IPS DF 6.9 (cell line): ENCODE data around the gene ACTR1A.

ENCODE experiments used
- DNase-seq: peaks from one replicate; pipeline ENCODE4 v3.0.0-alpha.2; 2013; ENCODE audit warnings: low read depth, low spot score
- H3K27ac ChIP-seq: one replicate; pipeline ENCODE4 v1.5.1; 2013; ENCODE audit warnings: low read length, control low read depth
- H3K27me3 ChIP-seq: 2 replicates; pipeline ENCODE4 v1.6.1; 2013; ENCODE audit warnings: mild to moderate bottlenecking, low read length; ENCODE audit not compliant: control insufficient read depth, insufficient read depth
- H3K36me3 ChIP-seq: 2 replicates; pipeline ENCODE4 v1.6.1; 2013; ENCODE audit warnings: low read length; ENCODE audit not compliant: control insufficient read depth, insufficient read depth
- H3K4me1 ChIP-seq: 2 replicates; pipeline ENCODE4 v1.6.1; 2013; ENCODE audit warnings: low read length; ENCODE audit not compliant: control insufficient read depth, insufficient read depth
- H3K4me3 ChIP-seq: 2 replicates; pipeline ENCODE4 v1.5.1; 2013; ENCODE audit warnings: mild to moderate bottlenecking, low read length
- H3K9me3 ChIP-seq: 2 replicates; pipeline ENCODE4 v1.6.1; 2013; ENCODE audit warnings: low read length, inconsistent platforms; ENCODE audit not compliant: control insufficient read depth, insufficient read depth
- WGBS: extraction: QIAGEN DNeasy Blood & Tissue Kit; methylation state at CpG from one replicate; pipeline ENCODE4 v1.1.7; 2013; ENCODE audit warnings: mixed read lengths, missing lambda C conversion rate; ENCODE audit not compliant: insufficient read length, insufficient coverage; 5-methylcytosine and 5-hydroxymethylcytosine counted together

Gene ACTR1A

DNA sequence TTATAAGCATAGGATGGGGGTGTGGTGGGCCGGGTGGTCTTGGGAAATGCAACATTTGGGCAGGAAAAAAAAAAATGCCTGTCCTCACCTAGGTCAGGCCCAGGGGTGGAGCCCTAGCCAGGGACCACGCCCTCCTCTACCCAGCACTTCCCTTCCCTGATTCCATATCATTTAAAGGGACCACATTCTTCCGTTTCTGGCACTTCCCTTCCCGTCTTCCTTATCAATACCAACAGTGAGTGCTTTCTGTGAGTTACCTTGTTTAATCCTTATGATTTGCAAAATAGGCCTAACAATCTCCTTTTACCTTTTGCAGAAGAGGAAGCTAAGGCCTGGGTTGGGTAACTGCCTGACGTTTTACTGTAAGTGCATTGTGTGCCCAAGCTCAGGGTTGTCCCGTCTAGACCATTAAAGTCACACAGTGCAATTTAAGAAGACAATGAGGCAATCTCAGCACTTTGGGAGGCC lies 34.5 kb downstream of the ACTR1A start:
- no peak for DNase-seq
- Histone ChIP-seq H3K27me3 (no peaks in the 10 kb centered on the region), H3K4me3 (no peak overlapping the region), H3K27ac (no peak overlapping the region), H3K4me1 (no peaks in the 10 kb centered on the region; the same call in 1 of the 2 replicates), H3K36me3 (no peaks in the 10 kb centered on the region), H3K9me3 (no peaks in the 10 kb centered on the region)
- WGBS = no CpG with 5 or more reads among the region's 6 CpGs

DNA sequence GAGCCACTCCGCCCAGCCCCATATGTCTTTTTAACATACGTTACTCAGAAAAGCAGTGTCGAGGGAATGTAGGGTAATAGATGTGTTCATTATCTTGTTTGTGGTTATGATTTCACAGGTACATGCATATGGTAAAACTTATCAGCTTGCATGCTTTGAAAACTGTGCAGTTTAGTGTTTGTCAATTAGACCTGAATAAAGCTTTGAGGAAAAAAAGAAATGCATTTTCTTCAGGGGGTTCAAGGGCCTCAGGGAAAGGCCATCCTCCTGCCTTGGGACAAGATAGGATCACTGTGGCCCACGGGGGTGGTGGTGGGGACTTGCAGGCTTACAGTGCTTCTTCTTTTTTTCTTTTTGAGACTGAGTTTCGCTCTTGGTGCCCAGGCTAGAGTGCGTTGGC lies 35.2 kb downstream of the ACTR1A start:
- WGBS = no CpG with 5 or more reads among the region's 6 CpGs
- H3K27me3 ChIP-seq = no peaks in the 10 kb centered on the region
- no peak for DNase-seq
- no peak overlapping the region for H3K27ac ChIP-seq
- peaks cover 5% of the 10 kb centered on the region; the same call in 1 of the 2 replicates for H3K4me1 ChIP-seq
- H3K36me3 ChIP-seq = no peaks in the 10 kb centered on the region
- H3K4me3 ChIP-seq = no peak overlapping the region
- no peaks in the 10 kb centered on the region for H3K9me3 ChIP-seq

DNA sequence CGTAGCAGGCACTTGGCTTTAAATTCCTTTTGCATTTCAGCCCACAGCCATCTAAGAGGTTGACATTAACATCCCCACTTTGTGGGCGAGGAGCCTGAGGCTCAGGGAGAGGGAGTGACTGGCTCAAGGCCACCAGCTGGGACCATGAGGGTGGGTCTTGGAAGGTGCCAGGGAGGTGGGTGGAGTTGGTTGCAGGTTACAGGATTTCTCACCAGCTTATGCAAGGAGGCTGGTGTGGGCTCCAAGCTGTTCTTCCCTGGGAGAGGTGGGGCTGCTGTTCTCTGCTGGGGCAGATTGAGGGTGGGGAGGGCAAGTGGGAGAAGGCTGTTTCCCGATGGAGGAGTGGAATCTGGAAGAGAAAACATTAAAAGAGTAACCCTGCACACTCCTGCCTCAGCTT lies 37.0 kb downstream of the ACTR1A start:
- H3K4me3 ChIP-seq = no peak overlapping the region
- no peak for DNase-seq
- H3K36me3 ChIP-seq = no peaks in the 10 kb centered on the region
- no peaks in the 10 kb centered on the region for H3K27me3 ChIP-seq
- H3K9me3 ChIP-seq = no peaks in the 10 kb centered on the region
- peaks cover 6% of the 10 kb centered on the region; the same call in 1 of the 2 replicates for H3K4me1 ChIP-seq
- no CpG with 5 or more reads among the region's 3 CpGs for WGBS
- no peak overlapping the region for H3K27ac ChIP-seq

DNA sequence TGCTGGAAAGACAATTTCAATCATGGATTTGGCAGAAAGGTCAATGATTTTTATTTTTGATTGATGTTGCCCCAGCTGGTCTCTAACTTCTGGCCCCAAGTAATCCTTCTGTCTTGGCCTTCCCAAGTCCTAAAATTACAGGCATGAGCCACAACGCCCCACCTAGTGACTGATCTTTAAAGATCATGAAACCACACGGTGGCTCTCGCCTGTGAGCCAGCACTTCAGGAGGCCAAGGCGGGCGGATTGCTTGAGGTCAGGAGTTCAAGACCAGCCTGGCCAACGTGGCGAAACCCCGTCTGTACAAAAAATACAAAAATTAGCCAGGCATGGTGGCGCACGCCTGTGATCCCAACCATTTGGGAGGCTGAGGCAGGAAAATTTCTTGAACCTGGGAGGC lies 38.5 kb downstream of the ACTR1A start:
- no peaks in the 10 kb centered on the region for H3K27me3 ChIP-seq
- peaks cover 6% of the 10 kb centered on the region; the same call in 1 of the 2 replicates for H3K4me1 ChIP-seq
- DNase-seq = no peak
- no peak overlapping the region for H3K27ac ChIP-seq
- H3K9me3 ChIP-seq = no peaks in the 10 kb centered on the region
- H3K36me3 ChIP-seq = no peaks in the 10 kb centered on the region
- WGBS = no CpG with 5 or more reads among the region's 10 CpGs
- H3K4me3 ChIP-seq = no peak overlapping the region

DNA sequence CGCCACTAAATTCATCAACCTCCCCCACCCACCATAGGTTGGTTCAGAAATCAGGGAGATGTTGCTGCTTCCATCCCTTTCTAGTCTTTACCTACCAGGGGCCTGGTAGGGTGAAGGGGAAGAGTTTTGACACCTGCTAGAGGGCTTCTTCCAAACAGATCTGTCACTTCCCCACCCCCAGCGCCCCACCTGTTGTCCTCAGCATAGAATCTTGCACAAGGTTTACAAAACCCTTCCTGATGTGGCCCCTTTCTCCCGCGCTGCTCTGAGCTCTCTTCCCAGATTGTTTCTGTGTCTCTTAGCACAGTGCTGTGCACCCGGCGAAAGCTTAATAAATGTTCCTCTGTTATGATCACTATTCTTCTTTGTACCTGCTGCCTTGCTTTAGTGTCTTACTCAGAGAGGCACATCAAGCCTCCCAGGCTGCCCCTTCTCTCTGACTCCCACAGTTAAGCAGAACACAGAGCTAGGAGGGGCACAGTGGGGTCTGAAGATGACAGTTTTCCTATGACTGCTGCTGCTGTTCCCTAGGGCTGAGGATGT lies 39.9 kb downstream of the ACTR1A start:
- Histone ChIP-seq H3K4me1 (peaks cover 6% of the 10 kb centered on the region; the same call in 1 of the 2 replicates), H3K27me3 (no peaks in the 10 kb centered on the region), H3K36me3 (no peaks in the 10 kb centered on the region), H3K4me3 (no peak overlapping the region; the same call in 1 of the 2 replicates), H3K9me3 (no peaks in the 10 kb centered on the region), H3K27ac (no peak overlapping the region)
- no CpG with 5 or more reads among the region's 6 CpGs for WGBS
- no peak for DNase-seq

DNA sequence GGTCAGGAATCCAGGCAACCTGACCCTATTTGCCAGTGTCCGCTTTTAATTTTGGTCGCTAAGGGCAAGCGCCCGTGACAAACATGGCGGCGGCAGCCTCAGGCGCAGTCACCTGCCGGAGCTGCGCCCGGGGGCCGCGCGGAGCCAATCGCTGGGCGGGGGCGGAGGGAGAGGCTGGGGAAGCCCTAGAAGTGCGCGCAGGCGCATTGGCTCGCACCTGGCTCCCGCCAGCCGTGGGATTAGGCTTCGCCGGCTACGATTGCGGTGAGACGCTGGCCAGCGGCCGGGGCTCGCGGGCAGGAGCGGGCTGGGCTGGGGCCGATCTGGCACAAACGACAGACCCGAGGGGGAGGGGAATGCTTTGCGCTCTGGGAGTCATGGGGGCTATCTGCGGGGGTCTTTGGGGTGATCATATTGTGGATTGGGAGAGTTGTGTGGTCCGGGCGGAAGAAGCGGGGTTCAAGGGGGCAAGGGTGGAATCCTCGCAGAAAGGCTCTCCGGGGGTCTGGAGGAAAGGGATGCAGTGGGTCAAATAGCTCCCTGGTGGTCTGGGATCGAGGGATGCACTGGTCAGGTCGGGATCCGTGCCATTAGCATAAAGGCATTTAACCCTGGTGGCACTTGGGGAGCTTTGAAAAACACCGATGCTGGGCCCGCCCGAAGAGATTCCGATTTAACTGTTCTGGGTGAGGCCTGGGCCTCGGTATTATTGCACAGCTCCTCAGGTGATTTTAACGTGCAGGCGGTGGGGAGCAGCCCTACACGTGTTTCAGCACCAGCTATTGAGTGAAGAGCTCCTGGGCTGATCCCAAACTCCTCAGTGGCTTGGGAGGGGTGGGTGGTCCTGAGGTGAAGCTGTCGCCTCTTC lies 41.1 kb downstream of the ACTR1A start:
- no peaks in the 10 kb centered on the region for H3K36me3 ChIP-seq

DNA sequence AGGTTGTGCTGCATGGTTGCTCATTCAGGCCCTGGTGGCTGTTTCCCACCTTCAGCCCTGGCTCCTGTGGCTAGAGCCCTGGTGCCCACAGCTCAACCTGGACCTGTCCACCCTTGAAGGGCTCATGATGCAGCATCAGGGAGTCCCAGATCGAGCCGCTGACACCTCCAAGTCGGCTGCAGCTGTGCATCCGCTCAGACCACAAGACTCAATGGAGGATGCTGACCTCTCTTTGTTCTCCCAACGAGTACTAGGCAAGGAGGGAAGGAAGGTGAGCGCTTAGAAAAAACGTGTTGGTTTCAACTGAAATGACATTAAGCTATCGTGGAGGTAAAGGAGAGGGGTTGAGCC lies 41.7 kb downstream of the ACTR1A start:
- H3K36me3 ChIP-seq = no peaks in the 10 kb centered on the region; the same call in 1 of the 2 replicates
- DNase-seq = no peak
- WGBS = no CpG with 5 or more reads among the region's 8 CpGs
- H3K4me3 ChIP-seq = no peak overlapping the region; the same call in 1 of the 2 replicates
- peaks cover 6% of the 10 kb centered on the region; the same call in 1 of the 2 replicates for H3K4me1 ChIP-seq
- no peaks in the 10 kb centered on the region for H3K27me3 ChIP-seq
- no peak overlapping the region for H3K27ac ChIP-seq
- no peaks in the 10 kb centered on the region for H3K9me3 ChIP-seq

More for the DNA sequence above, 41.1 kb downstream of the ACTR1A start:
- H3K9me3 ChIP-seq = no peaks in the 10 kb centered on the region
- DNase-seq = peak; percentile 91
- no peaks in the 10 kb centered on the region for H3K27me3 ChIP-seq
- peaks cover 6% of the 10 kb centered on the region; the same call in 1 of the 2 replicates for H3K4me1 ChIP-seq
- no CpG with 5 or more reads among the region's 54 CpGs for WGBS
- no peak overlapping the region for H3K27ac ChIP-seq
- peak overlapping the region; percentile 35; the same call in 1 of the 2 replicates for H3K4me3 ChIP-seq

DNA sequence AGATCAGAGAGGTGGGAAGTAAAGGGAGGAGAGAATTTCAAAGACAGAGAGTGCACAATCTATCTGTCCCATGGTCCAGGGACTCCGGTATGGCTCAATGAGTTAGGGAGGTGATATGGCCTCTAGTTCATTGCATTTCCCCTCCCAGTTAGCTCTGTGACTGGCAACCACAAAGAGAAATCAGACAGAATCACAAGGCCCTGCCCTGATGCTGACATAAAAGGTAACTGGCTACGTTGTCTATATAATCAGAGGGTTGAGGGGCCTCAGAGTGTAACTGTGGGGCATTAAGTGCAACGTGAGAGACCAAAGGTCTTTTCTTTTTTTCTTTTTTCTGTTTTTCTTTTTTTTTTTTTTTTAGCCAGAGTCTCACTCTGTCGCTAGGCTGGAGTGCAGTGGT lies 43.9 kb downstream of the ACTR1A start:
- no peaks in the 10 kb centered on the region; the same call in 1 of the 2 replicates for H3K36me3 ChIP-seq
- H3K4me3 ChIP-seq = no peak overlapping the region
- H3K9me3 ChIP-seq = no peaks in the 10 kb centered on the region
- no peak for DNase-seq
- peaks cover 9% of the 10 kb centered on the region for H3K4me1 ChIP-seq
- WGBS = no CpG with 5 or more reads among the region's 4 CpGs
- H3K27me3 ChIP-seq = no peaks in the 10 kb centered on the region
- H3K27ac ChIP-seq = no peak overlapping the region

DNA sequence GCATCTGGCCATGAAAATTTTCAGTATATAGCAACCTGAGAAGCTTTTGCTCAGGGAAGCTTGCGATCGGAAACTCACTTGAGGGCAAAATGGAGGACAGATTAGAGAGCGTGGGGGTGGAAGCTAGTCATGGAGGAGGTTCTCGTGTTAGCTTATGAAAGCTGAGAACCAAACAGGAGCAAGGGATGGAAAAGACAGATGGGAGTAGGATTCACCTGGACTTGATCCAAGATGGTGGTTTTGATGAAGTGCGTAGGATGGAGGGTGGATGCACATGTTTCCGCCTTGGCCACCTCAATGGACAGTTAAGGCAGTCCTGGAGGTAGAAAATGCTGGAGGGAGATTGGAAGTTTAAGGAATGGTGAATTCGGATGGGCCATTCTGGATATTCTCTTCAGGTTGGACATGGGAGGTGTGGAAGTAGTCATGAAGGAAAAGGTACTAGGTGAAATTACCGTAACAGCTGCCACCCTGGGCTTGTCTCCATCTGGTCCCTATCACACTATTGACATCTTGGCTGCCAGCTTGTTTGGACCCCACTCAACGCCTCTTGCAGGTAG lies 44.8 kb downstream of the ACTR1A start:
- Histone ChIP-seq H3K4me3 (no peak overlapping the region), H3K27ac (no peak overlapping the region), H3K27me3 (no peaks in the 10 kb centered on the region), H3K9me3 (no peaks in the 10 kb centered on the region), H3K36me3 (no peaks in the 10 kb centered on the region; the same call in 1 of the 2 replicates), H3K4me1 (peaks cover 6% of the 10 kb centered on the region)
- WGBS = no CpG with 5 or more reads among the region's 9 CpGs
- DNase-seq = no peak

DNA sequence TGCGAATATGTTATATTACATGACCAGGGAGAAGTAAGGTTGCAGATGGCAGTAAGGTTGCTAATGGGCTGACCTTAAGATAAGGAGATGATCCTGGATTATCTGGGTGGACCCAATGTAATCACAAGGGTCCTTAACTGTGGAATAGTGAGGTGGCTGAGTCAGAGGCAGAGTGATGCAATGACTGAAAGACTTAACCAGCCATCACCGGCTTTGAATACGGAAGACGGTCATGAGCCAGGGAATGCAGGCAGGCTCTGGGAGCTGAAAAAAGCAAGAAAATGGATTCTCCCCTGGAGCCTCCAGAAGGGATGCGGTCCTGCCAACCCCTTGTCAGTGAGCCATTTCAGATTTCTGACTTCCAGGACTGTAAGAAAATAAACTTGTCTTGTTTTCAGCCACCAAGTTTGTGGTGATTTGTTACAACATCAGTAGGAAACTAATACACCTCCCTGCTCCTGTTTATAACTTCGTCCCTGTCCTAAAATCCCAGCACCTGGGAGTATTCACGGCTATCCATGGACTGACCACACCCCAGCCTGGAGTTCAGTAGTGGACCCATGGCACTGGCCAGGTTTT lies 46.5 kb downstream of the ACTR1A start:
- WGBS = no CpG with 5 or more reads among the region's 7 CpGs
- DNase-seq = no peak
- no peaks in the 10 kb centered on the region; the same call in 1 of the 2 replicates for H3K36me3 ChIP-seq
- no peak overlapping the region for H3K27ac ChIP-seq
- H3K27me3 ChIP-seq = no peaks in the 10 kb centered on the region
- H3K9me3 ChIP-seq = no peaks in the 10 kb centered on the region
- peaks cover 4% of the 10 kb centered on the region for H3K4me1 ChIP-seq
- H3K4me3 ChIP-seq = no peak overlapping the region
